NK-92 (cell line): ENCODE results near the gene CCDC88C.

ENCODE experiments used
- DNase-seq: peaks from one replicate; lab custom pipeline; 2025; ENCODE audit not compliant: unreplicated experiment; lab: John Stamatoyannopoulos, UW

Gene CCDC88C

DNA sequence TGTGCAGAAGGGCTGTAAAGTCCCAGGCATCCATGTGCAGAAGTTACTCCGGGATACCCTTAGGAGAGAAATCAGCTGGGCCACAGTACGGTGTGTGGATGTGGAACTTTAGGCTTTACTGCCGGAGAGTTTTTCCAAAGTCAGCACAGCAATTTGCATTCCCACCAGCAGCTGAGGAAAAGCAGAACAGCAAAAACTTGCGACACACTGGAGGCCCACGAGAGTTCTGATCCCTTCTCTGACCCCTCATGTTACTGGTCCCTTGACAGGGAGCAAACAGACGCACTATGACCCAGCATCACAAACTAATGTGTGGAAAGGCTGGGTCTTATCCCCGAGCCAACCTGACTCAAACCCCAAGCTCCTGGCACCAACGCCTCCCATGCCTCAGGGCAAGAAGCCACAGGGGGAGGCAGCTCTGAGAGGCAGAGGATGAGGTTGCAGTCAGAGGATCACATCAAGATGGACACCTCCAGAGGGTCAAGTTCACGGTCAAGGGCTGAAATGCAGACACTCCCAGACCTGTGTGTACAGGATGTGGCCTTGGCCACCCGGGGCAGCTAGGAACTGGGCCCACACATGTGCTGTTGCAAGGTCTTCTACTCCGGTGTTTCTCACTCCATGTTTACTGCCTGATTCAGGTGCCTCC is 38.6 kb downstream of the CCDC88C start:
- DNase-seq: no peak

DNA sequence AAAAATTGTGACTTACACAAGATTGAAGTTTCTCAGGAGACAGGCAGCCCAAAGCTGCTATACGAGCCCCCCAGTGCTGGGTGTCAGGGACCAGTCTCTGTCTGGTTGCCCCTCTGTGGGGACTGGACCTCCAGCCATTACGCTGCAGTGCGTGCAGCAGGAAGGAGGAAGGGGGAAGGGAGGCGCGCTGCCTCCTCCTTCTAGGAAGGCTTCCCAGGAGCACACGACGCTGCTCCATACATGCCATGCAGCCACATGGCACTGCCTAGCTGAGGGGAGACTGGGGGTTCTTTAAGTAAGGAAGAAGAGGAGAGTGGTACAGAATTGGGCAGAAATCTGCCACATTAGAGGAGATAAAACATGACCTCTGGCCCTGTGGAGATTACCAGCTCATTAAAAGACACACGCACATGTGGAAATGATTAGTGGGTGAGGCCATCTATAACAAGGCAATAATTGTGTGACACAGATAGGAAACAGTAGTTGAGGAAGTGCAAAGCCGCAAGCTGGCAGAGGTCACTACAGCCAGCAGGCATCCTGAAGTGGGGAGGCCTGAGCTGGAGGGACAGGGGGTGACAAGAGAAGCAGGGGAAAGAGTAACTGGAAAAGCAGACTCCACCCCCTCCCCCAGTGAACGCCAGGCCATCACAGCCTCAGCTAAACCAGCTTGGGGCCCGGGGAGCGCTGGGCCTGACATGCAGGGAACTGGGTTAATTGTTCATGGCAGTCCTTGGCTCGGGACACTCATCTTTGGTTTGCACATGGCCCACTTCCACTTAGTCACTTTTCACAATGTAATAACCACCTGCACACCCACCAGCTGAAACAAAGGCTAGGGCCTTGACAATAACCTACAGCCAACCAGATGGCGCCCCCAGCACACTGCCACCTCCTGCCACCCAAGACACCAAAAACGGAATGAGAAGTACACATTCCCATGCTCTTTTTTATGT is 39.6 kb downstream of the CCDC88C start:
- DNase-seq: no peak

DNA sequence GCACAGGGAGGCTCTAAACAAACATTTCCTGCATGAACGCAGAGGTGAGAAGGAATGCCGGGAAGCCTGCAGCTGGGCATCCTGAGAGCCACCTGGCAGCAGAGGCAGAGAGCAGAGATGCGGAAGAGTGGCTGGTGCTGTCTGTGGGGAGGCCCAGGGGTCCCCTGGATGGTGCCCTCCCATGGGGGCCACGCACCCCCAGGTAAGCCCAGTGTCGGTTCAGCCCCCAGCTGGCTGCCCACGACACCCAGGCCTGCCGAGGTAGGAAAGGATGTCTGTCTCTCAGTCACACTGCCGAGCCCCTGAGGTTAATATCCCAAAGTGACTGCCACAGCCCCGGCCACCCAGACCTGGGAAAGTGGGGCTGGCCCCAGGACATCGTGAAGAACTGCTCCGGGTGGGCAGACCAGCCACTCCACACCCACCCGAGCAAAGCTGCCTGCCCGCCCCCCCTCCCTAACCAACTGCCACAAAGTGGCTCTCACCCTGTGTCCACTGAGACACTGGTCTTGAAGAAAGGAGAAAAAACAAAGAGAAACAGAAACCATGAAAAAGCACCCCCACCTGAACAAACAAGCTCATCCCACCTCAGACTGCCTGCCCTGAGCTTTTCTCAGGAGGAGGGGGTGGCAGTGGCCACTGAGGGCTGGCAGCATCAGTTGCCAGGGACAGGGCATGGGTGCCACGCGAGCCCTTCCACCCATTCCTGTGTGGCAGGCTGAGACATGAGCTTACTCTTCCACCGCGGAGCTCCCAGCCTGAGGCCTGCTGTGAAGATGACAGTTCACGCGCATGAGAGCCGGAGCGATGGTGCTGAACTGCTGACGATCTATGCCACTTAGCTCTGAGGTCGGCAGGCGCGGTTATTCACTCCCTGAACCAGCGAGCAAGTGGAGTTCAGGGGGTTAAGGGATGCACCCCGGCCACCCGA is 40.8 kb downstream of the CCDC88C start:
- no peak for DNase-seq

DNA sequence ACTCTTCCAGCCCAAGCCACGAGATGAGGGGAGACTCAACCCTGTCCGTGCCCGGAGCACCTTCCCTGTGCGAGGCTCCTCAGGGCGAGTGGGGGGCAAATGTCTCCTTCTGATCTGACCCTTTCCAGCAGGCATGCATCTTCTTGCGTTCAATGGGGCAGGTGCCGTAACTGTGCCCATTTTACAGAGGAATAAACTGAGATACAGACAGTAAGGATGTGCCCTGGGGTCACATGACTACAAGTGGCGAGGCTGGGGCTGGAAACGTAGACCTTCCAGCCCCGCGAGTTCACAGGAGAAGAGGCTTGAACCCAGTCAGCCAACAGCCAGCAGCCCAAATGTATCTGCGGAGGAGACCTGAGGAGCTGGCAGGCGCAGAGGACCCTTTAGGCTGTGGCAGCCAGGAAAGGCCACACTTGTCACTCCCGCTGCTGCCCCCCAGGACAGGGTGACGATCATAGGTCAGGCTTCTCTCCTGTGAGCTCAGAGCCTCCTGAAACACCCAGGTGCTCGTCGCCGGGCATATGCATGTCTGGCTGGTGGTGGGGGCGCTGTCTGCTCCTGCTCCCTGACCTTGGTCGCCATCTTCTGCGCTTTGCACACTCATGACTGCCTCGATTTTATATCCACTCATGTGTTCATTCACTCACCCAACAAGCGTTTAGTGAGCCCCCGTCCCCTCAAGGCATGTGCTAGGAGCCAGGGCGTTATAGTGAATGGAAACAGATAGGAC is 41.7 kb downstream of the CCDC88C start:
- no peak for DNase-seq

DNA sequence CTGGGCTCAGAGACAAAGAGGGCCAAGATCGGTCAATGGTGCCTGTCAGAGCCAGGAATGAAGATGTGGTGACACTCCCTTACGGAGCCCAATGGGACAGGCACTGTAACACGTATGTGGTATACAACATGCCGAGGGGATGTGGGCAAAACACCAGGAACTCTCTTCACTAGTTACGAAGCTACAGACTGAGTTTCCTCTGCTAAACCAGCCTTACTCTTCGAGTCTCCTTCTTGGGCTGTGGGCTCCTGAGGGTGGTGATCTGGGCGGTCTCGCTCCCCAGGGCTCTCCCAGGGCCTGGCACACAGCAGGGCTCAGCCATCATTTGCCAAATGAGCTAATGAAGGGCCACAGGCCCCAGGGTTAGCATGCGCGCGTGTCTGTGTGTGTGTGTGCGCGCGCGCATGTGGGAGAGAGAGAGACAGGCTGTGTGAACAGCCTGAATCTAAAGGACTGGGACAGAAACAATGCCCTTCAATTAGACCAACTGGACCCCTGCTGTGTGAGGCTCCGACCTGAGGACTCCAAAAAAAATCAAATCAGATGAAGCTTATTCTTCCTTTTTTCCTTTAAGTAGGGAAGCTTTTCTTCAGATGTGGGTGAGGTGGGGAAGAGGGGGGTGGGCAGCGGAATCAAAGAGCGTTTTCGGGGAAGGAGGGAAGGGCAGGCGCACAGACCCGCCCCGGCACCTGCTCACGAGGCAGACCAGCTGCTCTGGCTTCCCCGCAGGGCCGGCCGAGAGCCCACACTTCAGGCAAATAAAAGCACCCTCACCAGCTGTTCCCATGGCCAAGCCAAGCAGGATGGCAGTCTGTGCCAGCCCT is 42.5 kb downstream of the CCDC88C start:
- no peak for DNase-seq

DNA sequence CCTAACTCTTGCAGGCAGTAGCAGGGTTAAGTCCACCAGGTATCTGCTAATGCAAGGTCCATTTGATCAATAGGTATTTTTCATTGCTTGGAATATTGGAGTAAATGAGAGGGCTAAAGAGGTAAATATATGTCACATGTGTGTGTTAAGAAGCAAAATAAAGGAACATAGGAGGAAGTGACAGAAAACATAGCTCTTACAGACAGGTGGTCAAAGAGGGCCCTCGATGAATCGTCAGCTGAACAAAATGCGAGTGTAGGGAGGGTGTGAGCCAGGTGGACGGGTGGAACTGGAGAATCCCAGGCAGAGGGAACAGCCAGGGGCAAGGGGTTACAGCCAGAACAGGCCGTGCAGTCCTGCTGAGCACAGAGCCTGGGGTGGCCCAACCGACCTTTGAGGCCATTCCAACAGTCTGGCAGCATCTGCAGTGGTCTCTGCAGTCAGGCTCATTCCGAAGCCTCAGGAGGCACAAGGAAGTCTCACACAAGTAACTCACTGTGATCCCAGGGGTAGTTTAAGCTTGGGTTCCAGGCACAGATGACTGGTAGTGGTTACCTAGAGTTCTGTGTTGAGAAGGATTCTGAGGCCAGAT is 43.2 kb downstream of the CCDC88C start:
- DNase-seq: no peak

DNA sequence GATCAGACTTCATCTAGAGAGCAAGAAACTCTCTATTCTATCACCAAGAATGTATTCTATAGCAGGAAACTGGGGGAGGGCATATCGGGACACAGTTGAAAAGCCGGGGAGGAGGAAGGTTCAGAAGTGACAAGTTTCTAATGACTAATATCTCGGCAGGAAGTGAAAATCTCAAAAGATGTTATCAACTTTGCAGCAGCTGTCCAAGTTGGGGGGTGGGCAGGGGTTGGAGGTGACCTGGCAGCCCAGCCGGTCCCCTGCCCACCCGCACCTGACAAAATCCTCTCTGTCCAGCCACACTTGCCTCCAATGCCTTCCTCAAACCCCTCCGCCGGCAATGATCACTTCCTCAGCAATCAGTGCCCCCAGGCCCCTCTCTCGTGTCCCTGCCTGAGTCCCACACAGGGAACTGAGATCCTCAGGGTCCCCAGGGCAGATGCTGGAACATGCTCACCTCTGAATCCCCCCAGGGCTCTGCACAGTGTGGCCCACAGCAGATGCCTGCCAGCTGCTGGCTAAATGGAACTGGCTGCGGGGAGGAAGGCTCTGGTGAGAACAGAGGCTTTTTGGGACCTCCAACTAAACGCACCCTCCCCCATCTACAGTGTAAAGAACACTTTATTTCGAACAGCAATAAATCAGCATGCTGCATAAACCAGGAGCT is 43.9 kb downstream of the CCDC88C start:
- DNase-seq: no peak

DNA sequence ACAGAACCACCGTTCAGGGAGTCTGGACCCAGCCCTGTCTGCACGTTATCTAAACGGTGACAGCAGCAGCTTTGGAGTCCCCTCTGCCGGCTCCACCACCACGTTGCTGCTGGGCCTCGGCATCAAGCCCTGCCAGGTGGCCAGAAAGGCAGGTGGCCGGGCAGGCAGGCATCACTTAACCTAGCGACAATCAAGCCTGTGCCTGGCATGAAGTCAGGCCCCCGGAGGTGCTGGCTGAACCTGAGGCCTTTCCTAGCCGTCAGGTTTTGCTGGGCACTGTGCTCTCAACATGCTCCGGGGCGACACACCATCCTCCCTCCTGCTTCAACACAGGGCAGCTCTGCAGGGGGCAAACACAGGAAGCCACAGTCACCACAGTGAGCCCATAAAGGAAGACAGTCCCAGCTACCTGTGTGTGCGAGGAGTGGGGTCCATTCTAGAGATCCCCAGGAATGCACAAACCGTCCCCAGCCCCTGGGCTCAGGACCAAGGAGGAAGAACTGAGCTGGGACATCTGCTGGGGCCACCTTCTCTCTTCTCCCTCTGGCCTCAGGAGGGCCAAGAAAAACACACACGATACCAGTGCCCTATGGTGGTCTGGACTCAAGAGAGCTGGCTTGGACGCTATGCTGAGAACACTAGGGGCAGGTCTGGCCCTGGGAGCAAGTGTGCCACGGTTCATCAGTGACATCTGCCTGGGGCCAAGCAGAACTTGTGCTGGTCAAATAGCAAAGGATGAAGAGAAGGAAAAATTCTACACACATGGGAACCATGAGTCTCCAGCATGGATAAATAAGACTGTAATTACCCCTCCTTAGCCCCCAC is 44.7 kb downstream of the CCDC88C start:
- no peak for DNase-seq

DNA sequence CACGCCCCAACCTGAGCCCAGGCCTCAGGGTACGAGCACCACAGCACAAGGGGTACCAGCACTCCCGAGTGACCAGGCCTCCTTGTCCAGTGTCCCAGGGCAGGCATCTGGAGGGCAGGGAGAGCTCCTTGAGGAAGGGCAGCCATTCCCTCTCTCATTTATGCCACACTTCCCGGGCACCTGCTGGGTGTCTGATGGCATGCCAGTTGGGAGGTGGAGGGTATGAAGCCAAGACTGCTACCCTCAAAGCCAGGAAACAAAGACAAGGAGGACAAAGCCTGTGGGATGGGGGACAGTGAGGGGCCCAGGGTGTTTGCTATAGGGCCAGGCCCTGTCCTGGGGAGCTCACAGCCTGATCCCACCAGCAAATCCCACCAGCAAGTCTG is 45.6 kb downstream of the CCDC88C start:
- no peak for DNase-seq

DNA sequence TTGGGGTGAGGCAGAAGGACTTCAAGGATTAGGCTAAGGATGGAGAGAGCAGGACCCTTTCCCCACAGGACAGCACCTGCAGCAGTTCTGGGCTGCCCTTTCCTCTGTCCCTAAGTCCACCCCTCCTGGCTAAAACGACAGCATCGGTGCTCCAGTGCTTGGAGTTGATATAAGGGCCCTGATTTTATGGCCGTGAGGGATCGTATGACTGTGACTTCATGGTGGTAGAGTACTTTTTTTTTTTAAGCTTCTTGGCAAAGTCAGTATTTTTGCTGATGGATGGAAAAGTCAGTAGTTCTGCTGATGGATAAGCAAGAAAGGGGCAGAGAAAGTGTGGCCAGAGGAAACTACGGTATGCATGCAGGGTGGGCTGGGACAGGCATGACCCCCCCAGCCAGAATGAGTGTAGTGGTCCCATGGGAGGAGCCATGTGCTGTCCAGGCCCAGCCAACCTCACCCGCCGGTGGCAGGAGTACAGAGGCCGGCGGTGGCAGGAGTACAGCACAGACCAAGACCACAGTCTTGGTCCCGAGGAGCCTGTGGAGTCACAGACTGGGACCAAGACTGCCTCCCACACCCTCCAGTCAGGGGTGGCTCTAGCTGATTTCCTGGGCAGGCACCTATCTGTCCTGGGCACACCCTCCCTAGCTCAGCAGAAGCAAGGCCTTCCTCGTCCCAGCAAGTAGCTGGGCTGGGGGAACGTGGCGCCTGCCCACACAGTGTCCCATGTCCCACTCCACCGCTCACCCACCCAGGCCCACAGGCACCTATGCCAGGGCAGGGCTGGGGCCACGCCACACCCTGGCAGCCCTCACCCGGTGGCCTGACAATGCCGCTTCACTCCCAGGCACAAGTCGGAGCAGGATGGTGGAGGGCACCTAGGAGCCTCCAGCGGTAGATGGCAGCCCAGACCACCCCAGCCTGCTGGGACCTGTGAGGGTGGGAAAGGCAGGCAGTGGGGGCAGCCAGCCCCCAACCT is 46.3 kb downstream of the CCDC88C start:
- no peak for DNase-seq

DNA sequence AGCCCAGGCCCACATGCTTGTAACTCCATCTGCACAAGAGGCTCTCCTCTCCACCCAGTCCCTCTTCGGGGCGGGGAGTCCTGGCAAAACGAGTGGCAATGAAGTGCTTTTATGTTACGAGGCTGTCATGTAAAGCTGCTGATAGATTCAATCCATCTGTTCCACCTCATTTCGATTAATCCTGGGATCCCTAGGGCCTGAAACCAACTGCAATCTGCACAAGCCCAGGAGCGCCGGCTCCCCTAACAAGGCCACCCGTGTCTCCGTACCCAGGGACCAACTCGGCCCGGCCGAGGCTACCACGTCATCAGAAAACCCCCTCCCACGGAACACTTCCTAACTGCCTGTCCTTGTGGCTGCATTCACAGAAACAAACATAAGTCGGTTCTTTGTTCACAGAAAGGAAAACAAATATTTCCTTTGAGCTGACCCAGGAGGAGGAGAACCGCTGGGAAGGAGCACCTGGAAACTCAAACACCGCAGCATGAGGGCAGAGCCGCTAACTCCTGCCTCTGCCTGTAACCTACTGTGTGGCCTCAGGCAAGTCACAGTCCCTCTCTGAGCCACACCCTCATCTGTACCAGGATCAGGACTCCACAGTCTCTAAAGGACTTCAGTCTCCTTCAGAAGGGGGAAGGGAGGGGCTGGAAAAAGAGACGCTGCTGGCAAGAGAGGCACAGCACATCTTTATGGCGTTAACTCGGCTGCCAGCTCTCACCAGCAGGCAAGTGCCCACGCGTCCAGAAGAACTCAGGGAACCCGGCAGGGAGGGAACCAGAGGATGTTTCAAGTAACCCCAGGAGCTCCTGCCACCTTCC is 47.8 kb downstream of the CCDC88C start:
- DNase-seq: no peak

DNA sequence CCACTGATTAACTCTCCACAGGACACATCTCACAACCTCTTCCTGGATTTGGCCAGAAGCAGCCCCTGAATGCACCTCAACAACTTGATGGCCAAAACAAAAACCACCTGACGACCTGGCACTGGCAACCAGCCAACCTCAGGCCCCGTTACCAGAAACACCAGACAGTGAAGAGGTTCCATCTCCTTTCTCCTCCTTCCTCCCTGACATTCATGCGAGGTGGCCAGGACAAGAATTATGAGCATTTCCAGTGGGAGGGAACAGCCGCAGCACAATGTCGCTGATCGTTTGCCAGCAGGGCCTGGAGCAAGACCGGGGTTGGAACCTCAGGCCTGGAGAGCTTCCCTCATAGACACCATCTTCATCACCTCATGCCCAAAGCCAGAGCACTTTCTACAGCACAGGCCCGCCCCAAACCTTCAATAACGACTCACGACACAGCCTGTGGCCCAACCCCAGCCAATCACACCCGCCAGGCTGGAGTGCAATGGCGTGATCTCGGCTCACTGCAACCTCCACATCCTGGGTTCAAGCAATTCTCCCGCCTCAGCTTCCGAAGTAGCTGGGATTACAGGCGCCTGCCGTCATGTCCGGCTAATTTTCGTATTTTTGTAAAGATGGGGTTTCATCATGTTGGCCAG is 48.7 kb downstream of the CCDC88C start:
- DNase-seq: no peak

DNA sequence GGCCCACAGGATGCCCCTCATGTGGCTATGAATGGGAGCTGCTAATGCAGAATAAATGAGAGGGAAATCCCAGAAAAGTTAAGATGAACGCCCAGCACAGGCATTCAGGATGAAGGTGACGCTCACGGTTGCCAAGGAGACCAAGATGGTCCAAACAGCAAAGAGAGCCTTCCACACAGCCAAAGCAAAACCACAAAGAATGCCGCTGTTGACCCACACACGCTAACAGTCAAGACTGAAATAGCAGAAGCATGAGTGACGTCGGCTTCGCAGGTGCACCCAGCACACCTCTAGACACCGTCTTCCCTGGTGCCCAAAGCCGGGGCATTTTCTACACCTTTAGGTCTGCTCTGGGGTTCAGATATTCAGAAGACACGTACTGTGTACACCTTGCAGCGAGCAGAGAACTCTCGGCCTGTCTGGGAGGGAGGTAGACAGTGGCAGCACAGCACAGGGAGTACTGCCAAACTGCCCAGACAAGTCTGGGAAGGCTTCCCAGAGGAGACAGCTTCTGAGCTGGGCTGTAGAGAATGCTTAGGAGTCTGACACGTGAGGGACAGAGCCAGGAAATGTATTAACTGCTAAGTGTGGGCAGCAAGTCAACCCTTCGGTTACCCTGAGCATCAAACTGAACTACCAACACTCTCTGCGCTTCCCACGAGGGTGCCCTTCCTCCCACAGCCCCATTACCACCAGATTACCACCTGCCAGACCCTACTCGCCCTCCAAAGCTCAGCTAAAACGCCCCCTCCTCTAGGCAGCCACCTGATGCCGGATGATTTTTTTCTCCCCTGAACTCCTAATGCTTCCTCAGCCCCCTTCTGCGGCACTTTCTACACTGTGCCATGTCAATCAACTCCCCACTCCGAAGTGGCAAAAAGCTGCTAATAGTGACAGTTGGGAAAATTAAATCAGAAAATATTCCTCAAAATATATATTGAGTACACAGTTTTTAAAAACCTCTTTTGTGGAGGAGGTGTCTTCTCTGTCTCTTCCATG is 50.1 kb downstream of the CCDC88C start:
- DNase-seq: no peak

DNA sequence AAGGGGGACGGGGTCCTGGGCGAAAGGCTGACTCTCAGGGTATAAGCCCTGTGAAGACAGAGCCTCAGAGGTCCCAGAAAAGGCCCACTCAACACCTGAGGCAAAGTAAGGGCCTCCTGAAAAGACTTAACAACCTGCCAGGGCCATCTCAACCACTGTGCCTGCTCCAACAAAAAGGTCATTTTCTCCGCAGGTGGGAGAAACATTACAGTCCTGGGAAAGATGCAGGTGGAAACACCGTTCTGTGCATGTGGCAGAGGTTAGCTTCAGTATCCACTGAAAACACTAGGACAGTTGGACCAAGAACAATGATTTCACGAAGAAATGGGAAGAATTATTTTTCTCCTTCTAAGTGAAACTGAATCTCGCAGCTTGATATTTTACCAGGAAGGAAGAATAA is 50.9 kb downstream of the CCDC88C start:
- DNase-seq: no peak
